D721Med (cell line): ENCODE data around the gene UBXN11.
"Not testable (repeated sequence)": the region's sequence is repeated elsewhere in the genome, so short reads cannot be mapped to it uniquely, and the experiment has no call there.

Experiments used
- DNase-seq: peaks from one replicate; pipeline ENCODE4 v3.0.0; 2011; ENCODE audit warnings: low spot score; ENCODE audit not compliant: insufficient read length
- FAIRE-seq: peaks from 2 replicates; lab custom pipeline; 2011; peaks lifted over from hg19 to GRCh38; lab: Jason Lieb, UNC
- CTCF ChIP-seq: IDR thresholded peaks from 2 replicates; pipeline ENCODE4 v1.5.1; 2012; ENCODE audit warnings: mild to moderate bottlenecking, control low read depth; ENCODE audit not compliant: insufficient read depth; ENCODE audit errors: missing control alignments

The UBXN11 gene

GRCh38 chr1:26317612-26318337, 11.3 kb upstream of the UBXN11 start, which contains the start of gene CD52:
CD52 (plus strand) TSS chr1:26317958; CDS start chr1:26318018, 60 bp downstream.
- FAIRE-seq: no peak
- no peak for TF ChIP-seq CTCF
- DNase-seq: no peak

- FAIRE-seq: no peak
- no peak for DNase-seq
Observed at GRCh38 chr1:26317146-26317545, 10.7 kb upstream of the UBXN11 start.

GRCh38 chr1:26315874-26316850, 9.7 kb upstream of the UBXN11 start:
- DNase-seq (no peak), FAIRE-seq (no peak)
- no peak for TF ChIP-seq CTCF

More at GRCh38 chr1:26317146-26317545, 10.7 kb upstream of the UBXN11 start:
- no peak for TF ChIP-seq CTCF

- DNase-seq (no peak), FAIRE-seq (no peak)
- no peak for TF ChIP-seq CTCF
Observed at GRCh38 chr1:26314501-26314900, 8.1 kb upstream of the UBXN11 start.

GRCh38 chr1:26307966-26308899, 1.8 kb upstream of the UBXN11 start:
- not testable (repeated sequence) for FAIRE-seq, DNase-seq

GRCh38 chr1:26307363-26307781, 936 bp upstream of the UBXN11 start:
- TF ChIP-seq CTCF: no peak
- DNase-seq: no peak
- FAIRE-seq: no peak
